ENCODE results near the gene RTP2.

The RTP2 gene

GRCh38 chr3:187667526-187667925 lies 34.8 kb downstream of the RTP2 start:
- DNase-seq (ENCODE audit: low read depth in 2 of 2): no peak

DNA sequence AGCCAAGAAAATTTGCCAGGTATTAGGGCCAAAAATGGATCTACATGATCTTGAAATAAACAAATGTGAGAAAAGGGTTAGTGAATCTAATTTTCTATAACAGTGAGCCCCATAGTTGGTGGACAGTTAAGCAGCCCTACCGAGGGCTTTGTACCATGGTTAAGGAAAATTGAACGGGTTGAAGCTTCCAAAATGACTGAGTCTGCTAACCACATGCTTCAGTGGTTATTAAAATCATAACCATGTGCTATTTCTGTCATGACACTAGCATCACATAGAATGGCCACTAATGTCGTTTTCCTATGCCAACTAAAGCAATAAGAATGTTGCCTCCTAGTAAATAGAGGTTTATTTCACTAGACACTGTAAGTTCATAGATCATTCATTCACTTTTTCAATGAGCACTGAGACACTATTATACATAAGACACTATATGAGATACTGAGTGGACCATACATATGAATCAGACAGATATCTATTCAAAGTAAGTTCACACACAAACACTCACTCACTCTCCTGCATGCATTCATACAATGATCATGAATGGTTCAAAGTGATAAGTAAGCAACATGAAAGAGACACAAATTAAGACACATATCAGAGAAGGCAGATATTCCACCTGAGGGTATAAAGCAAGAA lies 36.5 kb downstream of the RTP2 start:
- DNase-seq (ENCODE audit: low read depth in 2 of 2): no peak

GRCh38 chr3:187665010-187665409 lies 37.3 kb downstream of the RTP2 start:
- DNase-seq (ENCODE audit: low read depth in 2 of 2): no peak

DNA sequence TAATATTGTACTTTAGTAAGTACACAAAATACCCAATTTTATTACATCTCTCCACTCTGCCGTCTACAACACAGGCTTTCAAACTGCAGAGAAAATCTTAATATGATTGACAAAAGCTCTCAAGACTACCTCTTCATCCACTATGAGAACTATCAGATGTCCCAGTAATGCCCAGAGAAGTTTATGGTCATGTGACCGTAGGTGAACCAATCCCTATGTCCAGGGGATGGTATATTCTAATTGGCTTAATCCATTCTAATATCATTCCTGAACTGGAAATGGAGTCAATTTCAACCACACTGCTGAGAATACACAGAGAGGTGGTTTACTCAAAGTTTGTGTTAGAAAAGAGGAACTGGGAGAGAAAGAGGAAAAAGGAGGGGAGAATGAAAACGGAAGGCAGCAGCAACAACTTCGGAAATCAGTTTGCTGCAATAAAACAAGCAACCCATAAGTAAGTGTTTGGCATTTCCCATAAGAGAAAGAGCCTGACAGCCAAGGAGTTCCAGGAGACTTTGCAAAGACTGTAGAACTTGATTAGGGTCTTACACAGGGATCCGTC lies 39.4 kb downstream of the RTP2 start:
- DNase-seq (ENCODE audit: low read depth in 2 of 2): no peak

- DNase-seq (ENCODE audit: low read depth in 2 of 2): no peak
Measured at GRCh38 chr3:187661267-187661666, 41.1 kb downstream of the RTP2 start.

DNA sequence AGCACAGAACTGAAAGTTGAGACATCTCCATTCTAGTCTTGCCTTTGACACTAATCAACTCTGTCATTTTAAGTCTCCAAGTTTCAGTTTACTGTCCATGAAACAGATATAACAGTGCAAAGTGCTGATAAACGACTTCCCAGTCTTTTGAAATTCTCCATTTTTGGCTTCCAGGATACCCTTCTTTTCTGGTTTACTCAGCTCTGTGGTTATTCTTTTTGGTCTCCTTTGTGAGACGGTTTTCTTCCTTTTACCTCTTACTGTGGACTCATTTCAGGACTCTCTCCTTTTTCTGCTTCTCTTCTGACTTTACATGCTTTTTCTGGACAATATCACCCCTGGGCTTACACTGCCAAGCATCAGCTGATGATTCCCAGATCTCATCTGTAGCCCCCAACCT lies 51.1 kb downstream of the RTP2 start:
- DNase-seq (ENCODE audit: low read depth in 2 of 2): no peak

Measured in stimulated activated CD4-positive, alpha-beta T cell treated with anti-CD3 and anti-CD28 coated beads, Interleukin-1b, Interleukin-23, amount 100 ng/mL, for 1 hour (primary cell).